Measurements from ENCODE around the gene IKZF2. TPM values are rescaled to one million over a fixed set of nuclear protein-coding genes. Genes with fewer than 3 reads are reported as not detected.

The IKZF2 gene
- total RNA-seq, 1 donor from 2014 or later = 57.0 TPM

- no peaks in the 10 kb centered on the region for H3K36me3 Mint-ChIP-seq
- H3K4me1 Mint-ChIP-seq (ENCODE audit: unreplicated experiment) = peaks cover 13% of the 10 kb centered on the region
- no peak overlapping the region for H3K27ac Mint-ChIP-seq
- H3K27me3 Mint-ChIP-seq = no peaks in the 10 kb centered on the region
- H3K9me3 Mint-ChIP-seq = no peaks in the 10 kb centered on the region
- TF ChIP-seq CTCF (conservative IDR thresholded peaks at IDR 0.05) = no peak
- DNase-seq (ENCODE audit: extremely low spot score, unreplicated experiment) = no peak
- H3K4me3 Mint-ChIP-seq = no peak overlapping the region
Observed at GRCh38 chr2:213101109-213101508, 50.3 kb downstream of the IKZF2 start.

- Mint-ChIP-seq H3K4me3 (no peak overlapping the region), H3K36me3 (peaks cover 5% of the 10 kb centered on the region), H3K4me1 (ENCODE audit: unreplicated experiment) (peaks cover 5% of the 10 kb centered on the region), H3K27me3 (no peaks in the 10 kb centered on the region), H3K9me3 (no peaks in the 10 kb centered on the region), H3K27ac (no peak overlapping the region)
- DNase-seq (ENCODE audit: extremely low spot score, unreplicated experiment) = no peak
- no peak for TF ChIP-seq CTCF (conservative IDR thresholded peaks at IDR 0.05)
Observed at GRCh38 chr2:213098612-213099011, 52.8 kb downstream of the IKZF2 start.

- no peak overlapping the region for H3K4me3 Mint-ChIP-seq
- H3K9me3 Mint-ChIP-seq = no peaks in the 10 kb centered on the region
- no peak for TF ChIP-seq CTCF (conservative IDR thresholded peaks at IDR 0.05)
- no peaks in the 10 kb centered on the region for H3K27me3 Mint-ChIP-seq
- DNase-seq (ENCODE audit: extremely low spot score, unreplicated experiment) = no peak
- H3K4me1 Mint-ChIP-seq (ENCODE audit: unreplicated experiment) = peaks cover 5% of the 10 kb centered on the region
- peak overlapping the region; percentile 86 for H3K27ac Mint-ChIP-seq
- H3K36me3 Mint-ChIP-seq = peaks cover 11% of the 10 kb centered on the region
Observed at GRCh38 chr2:213091765-213092164, 59.6 kb downstream of the IKZF2 start.

- H3K4me1 Mint-ChIP-seq (ENCODE audit: unreplicated experiment) = peaks cover 12% of the 10 kb centered on the region
- no peak overlapping the region for H3K4me3 Mint-ChIP-seq
- DNase-seq (ENCODE audit: extremely low spot score, unreplicated experiment) = no peak
- no peaks in the 10 kb centered on the region for H3K27me3 Mint-ChIP-seq
- H3K36me3 Mint-ChIP-seq = peaks cover 15% of the 10 kb centered on the region
- no peak for TF ChIP-seq CTCF (conservative IDR thresholded peaks at IDR 0.05)
- no peaks in the 10 kb centered on the region for H3K9me3 Mint-ChIP-seq
- no peak overlapping the region for H3K27ac Mint-ChIP-seq
Observed at GRCh38 chr2:213090772-213091171, 60.6 kb downstream of the IKZF2 start.

GRCh38 chr2:213089438-213089837 lies 62.0 kb downstream of the IKZF2 start:
- H3K4me3 Mint-ChIP-seq = no peak overlapping the region
- H3K27me3 Mint-ChIP-seq = no peaks in the 10 kb centered on the region
- peaks cover 15% of the 10 kb centered on the region for H3K4me1 Mint-ChIP-seq (ENCODE audit: unreplicated experiment)
- peaks cover 22% of the 10 kb centered on the region for H3K36me3 Mint-ChIP-seq
- DNase-seq (ENCODE audit: extremely low spot score, unreplicated experiment) = no peak
- no peak for TF ChIP-seq CTCF (conservative IDR thresholded peaks at IDR 0.05)
- no peaks in the 10 kb centered on the region for H3K9me3 Mint-ChIP-seq
- peak overlapping the region; percentile 32 for H3K27ac Mint-ChIP-seq

GRCh38 chr2:213087040-213087439 lies 64.4 kb downstream of the IKZF2 start:
- Mint-ChIP-seq H3K27ac (no peak overlapping the region), H3K9me3 (no peaks in the 10 kb centered on the region), H3K27me3 (no peaks in the 10 kb centered on the region), H3K4me1 (ENCODE audit: unreplicated experiment) (peaks cover 10% of the 10 kb centered on the region), H3K4me3 (no peak overlapping the region), H3K36me3 (peaks cover 17% of the 10 kb centered on the region)
- TF ChIP-seq CTCF (conservative IDR thresholded peaks at IDR 0.05) = no peak
- DNase-seq (ENCODE audit: extremely low spot score, unreplicated experiment) = no peak
